Islet precursor cell (in vitro differentiated cells): Measurements from ENCODE around the gene CPPED1.
"Not testable (repeated sequence)": the region's sequence is repeated elsewhere in the genome, so short reads cannot be mapped to it uniquely, and the experiment has no call there.

Source experiments
- DNase-seq: peaks from one replicate; pipeline ENCODE4 v3.0.0-alpha.2; 2018

CPPED1 gene

DNA sequence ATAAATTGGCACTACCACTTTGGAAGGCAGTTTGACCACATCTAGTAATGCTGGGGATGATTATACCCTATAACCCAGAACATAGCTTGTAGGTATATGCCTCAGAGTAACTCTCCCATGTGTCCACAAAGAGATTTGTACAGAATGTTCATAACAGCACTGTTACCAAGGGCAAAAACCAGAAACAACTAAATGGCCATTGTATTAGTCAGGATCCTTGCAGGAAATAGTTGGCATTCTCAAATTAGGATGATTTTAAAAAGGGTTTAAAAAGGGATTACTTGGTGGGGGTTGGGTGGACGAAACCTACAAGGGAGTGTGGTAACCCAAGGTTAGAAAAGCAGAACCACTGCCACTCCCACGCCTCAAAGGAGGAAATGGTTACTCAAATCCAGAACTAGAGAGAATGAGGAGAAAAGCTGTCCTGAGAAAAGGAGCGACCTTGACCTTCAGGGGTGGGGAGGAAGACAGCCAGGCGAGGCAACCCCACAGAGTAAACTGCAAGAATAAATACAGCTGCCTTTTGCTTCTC is 2.1 kb downstream of the CPPED1 start:
- DNase-seq: peak; percentile 56

DNA sequence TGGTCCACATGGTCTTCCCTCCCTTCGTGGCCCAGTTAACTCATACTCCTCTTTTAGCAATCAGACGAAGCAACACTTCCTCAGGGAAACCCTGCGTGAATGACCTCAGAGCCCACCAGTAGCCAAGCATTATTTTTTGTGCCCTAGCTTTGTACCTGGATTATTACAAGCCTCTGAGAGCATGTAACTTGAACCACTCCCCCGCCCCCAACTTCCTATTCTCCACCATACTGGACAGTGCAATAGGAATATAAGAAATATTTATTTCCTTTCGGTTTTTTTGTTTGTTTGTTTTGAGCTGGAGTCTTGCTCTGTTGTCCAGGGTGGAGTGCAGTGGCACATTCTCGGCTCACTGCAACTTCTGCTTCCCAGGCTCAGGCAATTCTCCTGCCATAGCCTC is 2.9 kb downstream of the CPPED1 start:
- no peak for DNase-seq

DNA sequence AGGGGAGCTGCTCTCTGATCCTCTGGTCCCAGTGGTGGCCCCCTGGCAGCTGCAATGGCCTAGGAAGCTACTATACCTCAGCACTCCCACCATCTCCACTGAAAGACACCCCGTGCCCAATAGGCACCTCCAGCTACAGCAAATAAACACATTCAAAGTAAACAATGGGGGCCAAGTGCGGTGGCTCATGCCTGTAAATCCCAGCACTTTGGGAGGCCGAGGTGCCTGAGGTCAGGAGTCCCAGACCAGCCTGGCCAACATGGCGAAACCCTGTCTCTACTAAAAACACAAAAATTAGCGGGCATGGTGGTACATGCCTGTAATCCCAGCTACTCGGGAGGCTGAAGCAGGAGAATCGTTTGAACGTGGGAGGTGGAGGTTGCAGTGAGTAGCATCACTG is 3.7 kb downstream of the CPPED1 start:
- not testable (repeated sequence) for DNase-seq

DNA sequence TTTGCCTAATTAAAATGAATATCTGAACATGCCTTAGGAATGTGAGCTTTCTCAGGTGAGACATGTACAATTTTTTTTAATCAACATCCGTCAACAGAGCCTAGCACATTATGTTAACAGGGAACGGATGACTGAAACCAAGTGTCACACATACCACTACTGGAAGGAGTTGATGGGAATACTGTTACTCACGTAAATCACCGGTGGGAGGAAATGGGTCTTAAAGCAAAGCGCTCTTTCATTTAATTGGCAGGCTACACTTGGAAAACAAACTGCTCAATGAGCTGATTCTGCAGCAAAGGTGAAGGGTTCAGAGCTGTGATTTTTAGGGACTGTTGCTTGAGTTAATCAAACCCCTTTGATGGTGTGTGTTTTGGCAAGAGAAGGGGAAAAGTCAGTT is 4.8 kb downstream of the CPPED1 start:
- DNase-seq: no peak

DNA sequence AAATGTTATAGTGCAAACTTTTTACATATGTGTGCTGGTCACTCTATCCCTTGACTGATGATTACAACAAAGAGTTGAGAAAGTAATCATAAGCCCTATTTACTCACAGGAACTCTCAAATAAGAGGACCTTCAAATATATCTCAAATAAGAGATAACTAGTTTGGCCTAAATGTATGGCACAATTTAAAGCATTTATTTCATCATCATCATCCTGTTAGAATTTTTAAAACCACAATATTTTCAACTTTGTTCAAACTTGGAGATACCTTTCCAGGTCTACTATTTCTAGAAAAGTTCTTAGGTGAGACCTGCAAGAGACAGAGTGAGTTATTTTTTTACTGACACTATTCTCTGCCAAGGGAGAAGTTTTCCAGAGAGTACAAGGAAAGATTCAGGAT is 5.5 kb downstream of the CPPED1 start:
- DNase-seq: no peak

DNA sequence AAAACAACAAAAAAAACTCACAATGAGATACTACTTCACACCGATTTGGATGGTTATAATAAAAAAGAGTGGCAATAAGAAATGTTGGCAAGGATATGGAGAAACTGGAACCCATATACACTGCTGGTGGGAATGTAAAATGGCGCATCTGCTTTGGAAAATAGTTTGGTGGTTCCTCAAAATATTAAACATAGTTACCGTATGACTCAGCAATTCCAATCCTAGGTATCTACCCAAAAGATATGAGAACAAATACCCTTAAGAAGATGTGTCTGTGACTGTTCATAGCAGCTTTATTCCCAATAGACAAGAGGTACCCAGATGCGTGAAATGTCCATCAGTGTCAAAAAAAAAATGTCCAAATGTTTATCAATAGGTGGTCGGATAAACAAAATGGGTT is 7.2 kb downstream of the CPPED1 start:
- no peak for DNase-seq

DNA sequence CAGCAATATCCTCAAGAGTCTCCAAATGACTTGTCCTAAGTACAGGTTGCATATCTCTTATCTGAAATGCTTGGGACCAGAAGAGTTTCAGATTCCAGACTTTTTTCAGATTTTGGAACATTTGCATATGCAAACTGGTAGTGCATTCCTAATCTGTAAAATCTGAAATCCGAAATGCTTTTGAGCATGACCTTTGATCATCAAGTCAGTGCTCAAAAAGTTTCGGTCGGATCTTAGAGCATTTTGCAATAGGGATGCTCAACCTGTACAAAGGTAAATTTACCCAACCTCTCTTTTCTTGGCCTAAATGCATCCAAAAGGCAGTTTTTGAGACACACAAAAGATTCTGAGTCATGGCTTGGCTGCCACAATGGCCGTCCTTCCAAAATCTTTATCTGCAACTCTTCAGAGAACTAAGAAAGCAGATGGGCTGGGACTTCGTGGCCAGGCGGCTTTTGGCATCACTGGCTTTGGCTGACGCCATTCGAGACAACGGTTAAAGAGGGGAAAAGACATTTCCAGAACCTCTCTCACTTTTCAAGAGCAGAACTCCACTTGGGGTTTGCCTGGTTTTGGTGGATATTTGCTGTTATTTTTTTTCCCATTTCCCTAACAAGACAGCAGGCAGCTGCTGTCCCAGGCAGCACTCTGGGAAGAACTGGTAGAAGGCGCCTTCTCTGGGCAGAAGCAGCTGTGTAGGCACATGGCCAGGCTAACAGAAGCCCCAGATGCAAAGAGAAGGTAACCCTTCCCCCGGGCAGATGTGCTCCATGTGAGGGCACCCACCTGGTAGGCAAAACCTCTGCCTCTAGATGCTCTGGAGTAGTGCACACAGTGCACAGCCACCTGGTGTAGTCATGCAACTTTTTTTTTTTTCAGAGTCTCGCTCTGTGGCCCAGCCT is 8.9 kb downstream of the CPPED1 start:
- no peak for DNase-seq

DNA sequence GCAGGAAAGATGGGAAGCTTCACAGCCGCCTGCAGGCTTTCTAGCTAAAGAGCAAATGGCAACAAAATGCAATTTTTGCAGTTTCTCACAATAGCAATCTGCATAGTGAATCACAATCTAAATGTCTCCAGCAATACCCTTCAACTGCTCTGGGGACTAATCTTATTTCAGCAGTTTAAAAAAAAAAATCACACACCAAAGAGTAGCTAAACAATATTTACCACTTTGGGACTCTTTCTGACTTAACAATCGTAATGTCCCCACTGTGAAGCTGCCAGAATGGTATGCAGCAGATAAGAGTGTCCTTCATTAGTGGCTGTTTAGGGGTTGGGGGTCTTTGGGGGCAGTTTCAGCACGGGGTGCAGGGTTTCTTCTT is 9.8 kb downstream of the CPPED1 start:
- DNase-seq: no peak

DNA sequence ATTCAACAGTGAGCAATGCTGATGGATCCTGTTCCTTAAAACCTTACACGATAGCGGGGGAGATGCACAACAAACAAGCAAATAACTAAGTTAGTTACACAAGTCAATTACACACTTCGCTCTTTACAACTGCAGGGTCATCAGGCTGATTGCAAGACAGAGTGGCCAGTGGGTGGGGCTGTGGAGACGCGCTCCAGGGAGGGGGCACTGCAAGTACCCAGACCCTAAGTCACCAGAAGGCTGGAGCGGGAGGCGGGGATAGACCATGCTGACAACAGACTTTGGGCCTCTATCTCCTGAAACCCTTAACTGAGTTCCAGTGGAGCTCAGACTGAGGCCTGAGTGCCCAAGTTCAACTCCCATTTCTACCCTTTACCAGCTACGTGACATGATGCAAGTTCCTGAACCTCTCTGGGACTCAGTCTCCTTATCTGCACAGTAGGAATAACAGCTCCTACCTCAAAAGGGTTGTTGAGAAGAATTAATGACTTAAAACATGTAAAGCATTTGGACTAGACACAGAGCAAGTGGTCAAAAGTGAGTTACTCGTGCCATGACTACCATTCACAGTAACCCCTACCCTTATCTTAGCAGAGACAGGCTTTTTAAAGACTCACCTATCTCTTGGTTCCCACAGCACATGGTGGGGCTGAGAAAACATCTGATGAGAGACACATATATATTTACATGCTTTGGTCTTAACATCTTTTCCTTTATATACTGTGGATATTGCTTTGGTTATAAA is 10.4 kb downstream of the CPPED1 start:
- no peak for DNase-seq

DNA sequence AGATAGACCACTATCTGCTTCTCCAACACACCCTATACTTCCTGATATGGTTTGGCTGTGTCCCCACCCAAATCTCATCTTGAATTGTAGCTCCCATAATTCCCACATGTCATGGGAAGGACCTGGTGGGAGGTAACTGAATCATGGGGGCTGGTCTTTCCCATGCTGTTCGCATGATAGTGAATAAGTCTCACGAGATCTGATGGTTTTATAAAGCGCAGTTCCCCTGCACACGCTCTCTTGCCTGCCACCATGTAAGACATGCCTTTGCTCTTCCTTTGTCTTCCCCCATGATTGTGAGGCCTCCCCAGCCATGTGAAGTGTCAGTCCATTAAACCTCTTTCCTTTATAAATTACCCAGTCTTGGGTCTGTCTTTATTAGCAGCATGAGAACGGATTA is 11.2 kb downstream of the CPPED1 start:
- not testable (repeated sequence) for DNase-seq

DNA sequence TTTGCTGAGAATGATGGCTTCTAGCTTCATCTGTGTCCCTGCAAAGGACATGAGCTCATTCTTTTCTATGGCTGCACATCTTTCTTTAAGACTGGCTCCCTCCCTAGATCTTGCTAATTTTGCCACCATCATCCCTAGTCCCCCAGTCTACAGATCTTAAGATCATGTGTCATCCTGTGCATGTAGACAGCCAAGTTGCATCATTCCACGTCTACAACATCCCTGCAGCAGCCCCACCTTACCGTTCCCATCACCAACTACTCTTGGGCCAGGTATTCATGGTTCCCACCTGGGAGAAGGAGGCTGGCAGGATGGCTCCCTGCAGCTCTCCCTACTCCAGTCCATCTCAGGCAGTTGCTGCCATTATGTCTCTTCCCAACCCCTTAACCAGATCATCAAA is 12.3 kb downstream of the CPPED1 start:
- no peak for DNase-seq

DNA sequence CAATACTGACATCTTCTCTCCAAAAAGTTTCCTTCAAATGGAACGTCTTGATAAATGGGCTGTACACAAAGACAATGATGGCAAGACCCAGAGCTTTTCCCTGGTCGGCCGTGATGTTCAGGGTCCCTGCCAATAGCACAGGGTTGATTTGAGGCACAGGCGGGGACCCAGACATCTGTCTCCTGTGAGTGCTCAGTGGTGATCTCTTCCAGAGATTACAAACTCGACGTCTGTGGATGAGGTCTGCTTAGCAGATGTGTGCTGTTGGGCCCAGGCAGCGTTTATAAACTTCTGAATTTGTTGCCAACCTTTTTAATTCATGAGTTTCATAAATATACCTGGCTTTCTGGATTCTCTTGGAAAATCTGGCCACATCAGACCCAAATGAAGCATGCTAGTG is 14.9 kb downstream of the CPPED1 start:
- DNase-seq: no peak

DNA sequence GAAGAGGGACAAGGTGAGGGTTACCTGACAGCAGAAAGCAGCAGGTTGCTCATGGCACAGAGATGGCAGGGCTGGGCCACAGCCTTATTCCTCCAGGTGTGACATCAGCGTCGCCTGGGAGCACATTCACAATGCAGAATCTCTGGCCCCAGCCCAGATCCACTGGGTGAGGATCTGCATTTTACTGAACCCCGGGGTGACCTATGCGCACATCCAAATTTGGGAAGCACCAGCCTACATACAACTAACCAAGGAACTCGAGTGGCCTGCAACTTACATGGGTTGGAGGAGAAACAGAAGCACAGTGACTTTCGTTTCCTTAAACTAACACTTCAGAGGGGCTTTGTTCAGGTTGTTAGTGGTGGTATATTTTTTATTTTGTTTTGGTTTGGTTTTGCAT is 17.6 kb downstream of the CPPED1 start:
- DNase-seq: no peak

DNA sequence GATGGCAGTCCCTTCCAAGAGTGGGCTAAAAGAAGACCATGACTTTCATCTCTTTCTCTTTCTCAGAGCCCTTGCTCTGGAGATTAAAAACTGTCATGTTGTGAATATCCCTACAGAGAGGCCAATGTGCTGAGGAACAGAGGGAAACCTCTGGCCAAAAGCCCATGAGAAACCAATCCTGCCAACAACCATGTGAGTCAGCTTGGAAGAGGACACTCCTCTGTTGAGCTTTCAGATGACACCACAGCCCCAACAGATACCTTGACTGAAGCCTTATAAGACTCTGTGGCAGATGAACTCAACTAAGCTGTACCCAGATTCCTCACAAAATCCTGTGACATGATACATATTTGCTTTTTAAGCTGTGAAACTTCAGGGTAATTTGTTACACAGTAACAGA is 19.6 kb downstream of the CPPED1 start:
- DNase-seq: no peak

DNA sequence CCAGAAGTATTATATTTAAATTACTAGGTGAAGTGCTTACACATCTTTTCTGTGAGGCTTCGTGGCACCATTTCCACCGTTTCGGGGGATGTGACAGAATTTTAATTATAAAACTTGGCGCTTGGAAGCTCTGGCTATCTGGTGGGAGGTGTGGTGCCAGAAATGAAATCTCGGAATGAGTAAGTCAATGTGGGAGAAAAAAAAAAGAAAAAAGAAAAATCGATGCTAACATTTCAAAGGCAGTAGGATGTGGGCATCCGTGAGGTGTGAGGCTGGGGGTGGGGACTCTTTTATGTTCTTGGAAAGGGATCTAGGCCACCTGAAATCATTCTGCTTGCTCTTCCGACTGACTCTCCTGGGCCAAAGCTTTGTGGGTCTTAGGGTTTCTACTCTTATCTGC is 21.9 kb downstream of the CPPED1 start:
- no peak for DNase-seq

DNA sequence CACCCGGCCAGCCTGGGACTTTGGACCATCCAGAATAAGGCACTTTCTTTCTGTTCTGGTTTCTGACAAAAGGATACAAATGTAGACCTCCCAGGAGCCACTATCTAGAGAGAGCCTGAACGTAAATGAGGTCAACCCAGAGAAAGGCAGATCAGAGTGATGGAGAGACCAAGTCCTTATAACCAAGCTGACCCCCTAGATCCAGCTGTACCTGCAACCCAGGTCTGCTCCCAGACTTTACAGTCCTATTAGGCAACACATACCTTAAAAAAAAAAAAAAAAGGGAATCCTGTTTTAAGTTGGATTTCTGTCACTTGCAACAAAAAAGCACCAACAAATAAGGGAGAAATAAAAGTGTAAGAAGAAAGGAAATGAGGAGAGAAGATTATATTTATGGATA is 23.2 kb downstream of the CPPED1 start:
- DNase-seq: no peak

DNA sequence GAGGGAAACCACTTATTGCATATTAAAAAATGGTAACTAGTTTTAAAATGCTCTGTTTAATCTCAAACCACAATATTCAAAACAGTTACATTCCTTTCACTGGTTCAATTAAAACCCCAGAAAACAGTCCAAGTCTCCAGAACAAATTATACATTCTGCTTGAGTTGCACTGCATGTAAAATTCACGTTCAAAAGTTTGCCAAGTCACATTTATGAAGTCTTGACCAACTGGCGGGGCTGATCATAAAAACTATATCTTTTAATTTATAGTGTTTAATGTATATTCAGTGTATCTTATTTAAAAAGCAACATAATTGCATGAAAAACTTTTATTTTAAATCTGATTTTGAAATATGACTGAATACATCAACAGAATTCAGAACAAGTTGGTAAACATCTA is 25.0 kb downstream of the CPPED1 start:
- no peak for DNase-seq

DNA sequence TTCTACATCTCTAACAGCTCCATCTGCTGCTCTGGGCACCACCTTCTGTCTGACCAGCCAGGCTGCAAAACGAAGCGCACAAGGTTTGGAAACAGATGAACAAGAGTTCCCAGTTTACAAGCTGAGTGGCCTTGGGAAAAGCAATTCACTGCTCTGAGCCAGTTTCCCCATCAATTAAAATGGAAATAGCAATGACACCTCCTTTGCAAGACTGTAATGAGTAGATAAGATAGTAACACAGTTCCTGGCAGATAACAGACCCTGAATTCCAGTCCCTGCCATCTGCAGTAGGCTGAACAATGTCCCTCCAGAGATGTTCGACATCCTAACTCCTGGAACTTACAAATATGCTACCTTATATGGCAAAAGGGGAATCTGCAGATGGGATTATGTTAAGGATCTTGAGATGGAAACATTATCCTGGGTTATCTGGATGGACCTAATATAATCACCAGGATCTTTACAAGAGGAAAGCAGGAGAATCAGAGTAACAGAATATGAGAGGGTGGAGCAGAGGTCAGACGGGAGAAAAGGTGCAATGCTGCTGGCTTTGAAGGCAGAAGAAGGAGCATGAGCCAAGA is 27.9 kb downstream of the CPPED1 start:
- DNase-seq: no peak

DNA sequence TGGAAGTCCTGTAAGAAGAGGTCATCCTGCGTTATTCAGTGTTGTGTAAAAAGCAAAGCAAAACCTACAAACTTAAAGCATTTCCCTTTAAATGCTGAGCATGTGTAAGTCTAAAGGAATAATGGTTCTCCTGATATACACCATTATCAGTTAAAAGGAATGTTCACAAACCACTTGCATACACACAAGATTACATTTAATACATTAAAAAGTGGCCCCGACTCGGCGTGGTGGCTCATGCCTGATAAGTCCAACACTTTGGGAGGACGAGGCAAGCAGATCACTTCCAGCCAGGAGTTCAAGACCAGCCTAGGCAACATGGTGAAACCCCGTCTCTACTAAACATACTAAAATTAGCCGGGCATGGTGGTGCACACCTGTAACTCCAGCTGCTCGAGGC is 30.5 kb downstream of the CPPED1 start:
- DNase-seq: no peak

DNA sequence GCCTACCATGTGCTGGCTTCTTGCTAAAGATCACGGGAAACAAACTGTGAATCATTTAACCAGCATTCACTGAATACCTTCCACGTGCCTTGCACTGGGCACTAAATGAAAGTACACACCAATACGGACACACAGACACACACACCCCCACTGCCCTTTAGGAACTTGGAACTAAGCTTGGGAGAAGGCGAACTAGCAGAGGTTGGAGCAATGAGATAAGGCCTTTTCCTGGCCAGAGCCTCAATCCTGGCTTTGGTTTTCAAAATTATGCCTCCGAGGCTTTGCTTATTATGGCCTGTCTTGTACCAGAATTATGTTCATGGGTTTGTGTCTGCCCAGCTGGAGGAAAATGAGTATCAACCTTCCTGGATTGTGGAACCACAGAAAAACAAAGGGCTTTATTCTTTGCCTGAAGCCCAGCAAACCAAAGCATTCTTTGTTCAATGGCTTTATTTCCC is 32.3 kb downstream of the CPPED1 start:
- no peak for DNase-seq

DNA sequence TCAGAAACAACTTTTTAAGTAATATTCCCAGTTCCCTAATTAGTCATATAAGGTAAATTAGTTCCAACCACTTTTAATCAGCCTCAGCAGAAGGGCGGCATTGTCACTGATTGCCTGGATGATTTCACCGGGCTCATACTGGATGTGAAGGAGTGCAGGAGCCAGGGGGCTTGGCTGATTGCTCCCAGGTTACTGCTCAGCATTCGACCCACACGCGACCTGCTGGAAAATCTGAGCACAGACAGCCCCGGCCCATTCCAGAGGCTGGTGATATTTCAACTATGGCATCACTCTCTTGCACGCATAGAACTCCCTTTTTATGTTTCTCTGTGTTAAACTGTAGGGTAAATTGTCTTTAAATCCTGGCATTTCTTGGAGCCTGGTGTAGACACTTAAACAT is 34.2 kb downstream of the CPPED1 start:
- no peak for DNase-seq

DNA sequence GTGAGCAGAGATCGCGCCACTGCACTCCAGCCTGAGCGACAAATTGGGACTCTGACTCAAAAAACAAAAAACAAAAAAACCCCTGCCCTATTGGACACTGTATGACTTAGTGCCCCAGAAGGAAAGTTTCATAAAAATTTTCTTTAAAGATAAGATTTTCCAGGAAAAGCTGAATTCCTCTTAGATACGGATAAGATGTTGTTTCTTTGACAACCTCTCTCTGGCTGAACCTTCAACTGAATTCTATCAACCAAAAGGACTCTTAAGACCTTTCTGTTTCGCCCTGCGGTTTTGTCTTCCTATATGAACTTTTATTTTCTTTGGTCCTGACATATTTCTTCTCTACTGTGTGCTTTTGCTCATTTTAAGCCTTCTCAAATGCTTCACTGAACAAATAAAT is 35.8 kb downstream of the CPPED1 start:
- DNase-seq: no peak

DNA sequence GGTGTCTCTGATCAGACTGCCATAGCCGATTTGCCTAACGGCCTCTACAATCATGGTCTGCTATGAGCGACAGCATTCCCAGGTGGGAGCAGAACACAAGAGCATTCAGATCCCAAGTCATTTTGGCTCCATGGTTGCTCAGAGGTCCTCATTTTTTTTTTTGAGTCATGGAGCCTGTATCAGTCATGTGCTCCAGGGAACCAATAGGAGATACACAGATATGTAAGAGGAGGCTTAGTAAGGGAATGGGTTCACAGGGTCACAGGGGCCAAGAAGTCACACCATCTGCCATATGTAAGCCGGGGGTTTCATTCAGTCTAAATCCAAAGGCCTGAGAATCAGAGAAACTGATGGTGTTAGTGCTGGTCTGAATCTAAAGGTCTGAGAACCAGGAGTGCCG is 36.8 kb downstream of the CPPED1 start:
- DNase-seq: no peak

DNA sequence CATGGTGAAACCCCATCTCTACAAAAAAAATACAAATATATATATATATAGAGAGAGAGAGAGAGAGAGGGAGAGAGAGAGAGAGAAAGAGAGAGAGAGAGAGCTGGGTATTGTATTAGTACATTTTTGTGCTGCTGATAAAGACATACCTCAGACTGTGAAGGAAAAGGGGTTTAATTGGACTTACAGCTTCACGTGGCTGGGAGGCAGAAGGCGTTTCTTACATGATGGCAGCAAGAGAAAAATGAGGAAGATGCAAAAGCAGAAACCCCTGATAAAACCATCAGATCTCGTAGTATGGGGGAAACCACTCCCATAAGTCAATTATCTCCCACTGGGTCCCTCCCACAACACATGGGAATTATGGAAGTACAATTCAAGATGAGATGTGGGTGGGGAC is 37.5 kb downstream of the CPPED1 start:
- not testable (repeated sequence) for DNase-seq
